Measurements from ENCODE around the gene TAF7.

DNA sequence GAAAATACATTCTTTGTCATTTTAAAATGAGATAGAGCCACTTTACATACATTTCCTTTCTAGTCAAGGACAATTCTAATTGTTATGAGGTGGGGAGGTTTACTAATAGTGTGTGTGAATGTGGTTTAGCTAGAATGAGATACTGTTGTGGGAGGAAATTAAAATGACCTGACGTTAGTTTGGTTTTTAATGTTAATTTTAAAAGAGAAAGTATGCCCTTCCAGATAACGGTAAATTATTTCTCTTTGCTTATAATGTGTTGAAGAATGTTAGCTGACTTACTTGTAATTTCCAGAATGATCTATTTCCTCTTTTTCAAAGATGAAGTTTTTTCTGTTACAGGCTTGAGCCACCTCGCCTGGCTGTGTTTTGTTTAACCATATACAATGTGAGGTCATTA lies 1.7 kb upstream of the TAF7 start:
- TF ChIP-seq CEBPB (IDR thresholded peaks at IDR 0.05): no peak
- no peak for TF ChIP-seq FOXM1 (IDR thresholded peaks at IDR 0.05; ENCODE audit: borderline replicate concordance, low read depth)
- TF ChIP-seq RAD21 (IDR thresholded peaks at IDR 0.05; ENCODE audit: low read depth): no peak
- no peak for TF ChIP-seq EGR1 (IDR thresholded peaks at IDR 0.05)
- TF ChIP-seq, protein P1, sequence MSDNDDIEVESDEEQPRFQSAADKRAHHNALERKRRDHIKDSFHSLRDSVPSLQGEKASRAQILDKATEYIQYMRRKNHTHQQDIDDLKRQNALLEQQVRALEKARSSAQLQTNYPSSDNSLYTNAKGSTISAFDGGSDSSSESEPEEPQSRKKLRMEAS (IDR thresholded peaks at IDR 0.05): no peak
